Measurements from ENCODE around the gene MED13L.

- TF ChIP-seq POLR2A (IDR thresholded peaks at IDR 0.05): no peak
- no peak for TF ChIP-seq CTCF (IDR thresholded peaks at IDR 0.05)
These were observed 136.2 kb downstream of the MED13L start for GRCh38 chr12:116141110-116141832.

Measured in testis (tissue), 2 donors.